GM12878 (cell line): Measurements from ENCODE around the gene LAMC3. TPM values are rescaled to one million over a fixed set of nuclear protein-coding genes. Genes with fewer than 3 reads are reported as not detected.

Source experiments
- ATAC-seq: fragments of 200-7000 bp; cut with Tn5 transposase; 3 replicates; pipeline ENCODE4 v1.9.1; 2020; ENCODE audit warnings: mild to moderate bottlenecking, moderate library complexity
- BruUV-seq: library from RNA; stranded (reverse); fragments of 400-500 nt; replicated peaks from 2 replicates; lab custom pipeline; 2021; lab: Mats Ljungman, UMichigan
- CTCF ChIA-PET: fragments of 300-600 bp; sonication (Branson Sonifier 250); formaldehyde crosslinking; extraction: SDS; loops from one replicate; lab custom pipeline; 2021; ENCODE audit warnings: inconsistent platforms; lab: Yijun Ruan, JAX
- POLR2A ChIA-PET: fragments of 350-600 bp; formaldehyde crosslinking; extraction: SDS; loops from one replicate; lab custom pipeline; 2021; ENCODE audit warnings: inconsistent platforms; lab: Charles Lee
- RAD21 ChIA-PET: fragments of 300-600 bp; sonication (Branson Sonifier 250); formaldehyde crosslinking; loops from one replicate; lab custom pipeline; 2023; ENCODE audit warnings: antibody characterized with exemption; ENCODE audit not compliant: unreplicated experiment; lab: Charles Lee
- SMC1A ChIA-PET: fragments of 300-600 bp; sonication (Branson Sonifier 250); formaldehyde crosslinking; loops from one replicate; lab custom pipeline; 2023; ENCODE audit not compliant: unreplicated experiment, uncharacterized antibody; lab: Charles Lee
- DNase-seq: peaks from one replicate; pipeline ENCODE4 v3.0.0-alpha.2; 2011; ENCODE audit warnings: low read depth, low spot score
- FAIRE-seq: peaks from 3 replicates; lab custom pipeline; 2011; peaks lifted over from hg19 to GRCh38; lab: Jason Lieb, UNC
- H2AFZ ChIP-seq: 2 replicates; pipeline ENCODE4 v1.6.0; 2011; ENCODE audit warnings: low read depth, low read length, control low read depth; ENCODE audit not compliant: control insufficient read depth
- H3K27ac ChIP-seq: 2 replicates; pipeline ENCODE4 v1.5.1; 2011; ENCODE audit warnings: control low read depth; ENCODE audit not compliant: control insufficient read depth, insufficient read depth
- H3K27me3 ChIP-seq, 2 experiments: replicated peaks in 1 of 2; 2 replicates each; pipeline versions ENCODE4 v1.6.0 to v1.6.1; 2011; ENCODE audit warnings: low read length in 1 of 2; ENCODE audit not compliant: control insufficient read depth in 2 of 2, insufficient read depth in 2 of 2
- H3K36me3 ChIP-seq, 2 experiments: 2 replicates each; pipeline ENCODE4 v1.5.1; 2011; ENCODE audit warnings: low read length in 1 of 2; ENCODE audit not compliant: control insufficient read depth in 2 of 2, insufficient read depth in 2 of 2
- H3K4me1 ChIP-seq: 2 replicates; pipeline ENCODE4 v1.6.1; 2011; ENCODE audit warnings: mild to moderate bottlenecking, low read length, moderate library complexity, mixed read lengths; ENCODE audit not compliant: control insufficient read depth, insufficient read depth
- H3K4me2 ChIP-seq: 2 replicates; pipeline ENCODE4 v1.6.0; 2011; ENCODE audit warnings: control low read depth; ENCODE audit not compliant: control insufficient read depth, insufficient read depth
- H3K4me3 ChIP-seq: fragments of 200-600 bp; sonication (generic); 2 replicates; pipeline ENCODE4 v1.5.1; 2016
- H3K79me2 ChIP-seq: 2 replicates; pipeline ENCODE4 v1.6.0; 2011; ENCODE audit warnings: low read length; ENCODE audit not compliant: control insufficient read depth, insufficient read depth
- H3K9ac ChIP-seq: 2 replicates; pipeline ENCODE4 v1.8.0; 2011; ENCODE audit warnings: low read length, control low read depth, mixed read lengths; ENCODE audit not compliant: control insufficient read depth, insufficient read depth
- H3K9me3 ChIP-seq: replicated peaks from 3 replicates; pipeline ENCODE4 v1.5.1; 2011; ENCODE audit warnings: mild to moderate bottlenecking, low read length; ENCODE audit not compliant: control insufficient read depth, insufficient read depth
- H4K20me1 ChIP-seq: 2 replicates; pipeline ENCODE4 v1.6.0; 2011; ENCODE audit not compliant: control insufficient read depth, insufficient read depth
- BCL11A ChIP-seq: IDR thresholded peaks from 2 replicates; pipeline ENCODE4 v1.6.1; 2011; ENCODE audit warnings: low read depth, low read length
- FOXM1 ChIP-seq: IDR thresholded peaks from 2 replicates; pipeline ENCODE4 v1.6.1; 2012; ENCODE audit warnings: low read depth, mild to moderate bottlenecking, inconsistent platforms, low read length, moderate library complexity
- GABPA ChIP-seq: IDR thresholded peaks from 2 replicates; pipeline ENCODE4 v1.6.1; 2014; ENCODE audit warnings: antibody characterized with exemption, low read depth, mild to moderate bottlenecking, inconsistent platforms
- LARP7 ChIP-seq: fragments of 450-650 bp; IDR thresholded peaks from 2 replicates; pipeline ENCODE4 v1.6.1; 2017; ENCODE audit warnings: mild to moderate bottlenecking
- SKIL ChIP-seq: fragments of 450-650 bp; IDR thresholded peaks from 2 replicates; pipeline ENCODE4 v1.6.1; 2017; ENCODE audit warnings: mild to moderate bottlenecking, low read depth, inconsistent platforms; ENCODE audit not compliant: poor library complexity, severe bottlenecking
- SP1 ChIP-seq: IDR thresholded peaks from one replicate; pipeline ENCODE4 v1.6.1; 2011; ENCODE audit warnings: low read depth, low read length
- TAF1 ChIP-seq: IDR thresholded peaks from 2 replicates; pipeline ENCODE4 v1.6.1; 2011; ENCODE audit warnings: mild to moderate bottlenecking, low read depth, low read length, borderline replicate concordance
- TCF7 ChIP-seq: IDR thresholded peaks from 2 replicates; pipeline ENCODE4 v1.6.1; 2014; ENCODE audit warnings: antibody characterized with exemption, borderline replicate concordance
- ZBED1 ChIP-seq: IDR thresholded peaks from 2 replicates; pipeline ENCODE4 v1.6.1; 2016; ENCODE audit warnings: borderline replicate concordance
- WGBS: methylation state at CpG from one replicate; pipeline ENCODE4 v1.1.6; 2016; ENCODE audit warnings: low lambda C conversion rate; ENCODE audit not compliant: insufficient replicate concordance, insufficient coverage; ENCODE audit errors: missing lambda C conversion rate; 5-methylcytosine and 5-hydroxymethylcytosine counted together
- in situ Hi-C: fragments of 300-500 bp; cut with MboI; formaldehyde crosslinking; loops from 9 replicates; pipeline ENCODE4 v1.14.3; 2018; ENCODE audit warnings: mixed read lengths
- intact Hi-C: fragments of 100-400 bp; cut with micrococcal nuclease; formaldehyde crosslinking; loops from one replicate; pipeline ENCODE4 v1.14.2; 2022; ENCODE audit not compliant: unreplicated experiment
- polyA plus RNA-seq, 11 experiments: library from polyadenylated mRNA; depleted of rRNA in 4 of 11; unstranded in 6 of 11; stranded (reverse) in 5 of 11; fragments of >200 nt; fragmentation: Nextera tagmentation in 4 of 11; fragmentation: Illumina TruSeq in 1 of 11; extraction: Ambion mirVana in 4 of 11; extraction: Trizol in 1 of 11; gene quantifications; 1 replicate in 1 of 11; 2 replicates in 10 of 11; pipeline versions ENCODE4 v1.2.1 to v1.2.3, GENCODE V29; 2011 to 2016; ENCODE audit warnings: inconsistent platforms in 2 of 11, missing spikeins in 2 of 11, low read depth in 1 of 11
- total RNA-seq, 4 experiments: library from RNA; depleted of rRNA in 3 of 4; stranded (reverse); fragments of >200 nt in 3 of 4; fragmentation: Illumina TruSeq in 1 of 4; extraction: Trizol in 1 of 4; gene quantifications; 2 replicates each; pipeline versions ENCODE4 v1.2.1 to v1.2.3, GENCODE V29; 2013 to 2021
- TF ChIP-seq, protein P1 (sequence below): fragments of 450-650 bp; IDR thresholded peaks from 2 replicates; pipeline ENCODE4 v1.6.1; 2018; ENCODE audit warnings: mild to moderate bottlenecking, low read depth, moderate library complexity; ENCODE audit not compliant: partially characterized antibody

The LAMC3 gene
- total and polyA plus RNA-seq, 10 of the 15 experiments (the other 5 are each of a cell fraction or from before 2014, with no cell fraction given), result under 0.01 to 0.08 TPM; not detected in 8

- TF ChIP-seq SKIL (no peak), TCF7 (no peak), SP1 (no peak), GABPA (no peak), FOXM1 (no peak), TAF1 (no peak), BCL11A (no peak)
- TF ChIP-seq, protein P1, sequence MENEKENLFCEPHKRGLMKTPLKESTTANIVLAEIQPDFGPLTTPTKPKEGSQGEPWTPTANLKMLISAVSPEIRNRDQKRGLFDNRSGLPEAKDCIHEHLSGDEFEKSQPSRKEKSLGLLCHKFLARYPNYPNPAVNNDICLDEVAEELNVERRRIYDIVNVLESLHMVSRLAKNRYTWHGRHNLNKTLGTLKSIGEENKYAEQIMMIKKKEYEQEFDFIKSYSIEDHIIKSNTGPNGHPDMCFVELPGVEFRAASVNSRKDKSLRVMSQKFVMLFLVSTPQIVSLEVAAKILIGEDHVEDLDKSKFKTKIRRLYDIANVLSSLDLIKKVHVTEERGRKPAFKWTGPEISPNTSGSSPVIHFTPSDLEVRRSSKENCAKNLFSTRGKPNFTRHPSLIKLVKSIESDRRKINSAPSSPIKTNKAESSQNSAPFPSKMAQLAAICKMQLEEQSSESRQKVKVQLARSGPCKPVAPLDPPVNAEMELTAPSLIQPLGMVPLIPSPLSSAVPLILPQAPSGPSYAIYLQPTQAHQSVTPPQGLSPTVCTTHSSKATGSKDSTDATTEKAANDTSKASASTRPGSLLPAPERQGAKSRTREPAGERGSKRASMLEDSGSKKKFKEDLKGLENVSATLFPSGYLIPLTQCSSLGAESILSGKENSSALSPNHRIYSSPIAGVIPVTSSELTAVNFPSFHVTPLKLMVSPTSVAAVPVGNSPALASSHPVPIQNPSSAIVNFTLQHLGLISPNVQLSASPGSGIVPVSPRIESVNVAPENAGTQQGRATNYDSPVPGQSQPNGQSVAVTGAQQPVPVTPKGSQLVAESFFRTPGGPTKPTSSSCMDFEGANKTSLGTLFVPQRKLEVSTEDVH, result no peak
These were observed 8.0 kb upstream of the LAMC3 start (continued) for GRCh38 chr9:131001021-131001420.

DNA sequence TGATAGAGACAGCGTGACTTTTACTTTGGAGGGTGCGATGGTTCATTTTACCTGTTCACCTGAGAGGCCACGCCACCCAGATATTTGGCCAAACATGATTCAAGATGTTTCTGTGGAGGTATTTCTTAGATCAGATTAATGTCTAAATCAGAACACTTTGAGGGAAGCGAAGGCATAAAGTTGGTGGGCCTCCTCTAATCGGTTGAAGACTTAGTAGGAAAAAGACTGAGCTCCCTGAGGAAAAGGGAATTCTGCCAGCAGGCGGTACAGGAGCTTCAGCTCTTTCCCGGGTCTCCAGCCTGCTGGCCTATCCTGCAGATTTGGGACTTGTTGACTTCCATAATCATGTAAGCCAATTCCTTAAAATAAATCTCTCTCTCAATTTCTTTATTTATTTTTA, 7.0 kb upstream of the LAMC3 start:
- DNase-seq (no peak), ATAC-seq (no peak), FAIRE-seq (no peak)
- Histone ChIP-seq H3K27ac (no peak overlapping the region), H4K20me1 (no peaks in the 10 kb centered on the region), H3K9me3 (no peaks in the 10 kb centered on the region), H3K79me2 (no peaks in the 10 kb centered on the region), H3K4me3 (no peak overlapping the region), H3K27me3 (peaks cover 0 to 2% of the 10 kb centered on the region in 2 experiments; a peak in 2 of 4 replicates), H3K36me3 (no peaks in the 10 kb centered on the region), H3K4me1 (no peaks in the 10 kb centered on the region), H2AFZ (no peak overlapping the region), H3K9ac (no peak overlapping the region), H3K4me2 (no peak overlapping the region)
- intact Hi-C loops (no loop called here), in situ Hi-C loops (no loop called here)
- no TSS peak for BruUV-seq
- SMC1A ChIA-PET, result no interaction called here
- 22% methylated on average over 7 of the region's 7 CpGs for WGBS
- CTCF ChIA-PET, result no interaction called here
- POLR2A ChIA-PET, result interaction anchor here (0.5 kb wide), 2 partner anchors 45 to 56 kb away, joined by 6 read pairs; no protein-coding TSS in a partner anchor
- RAD21 ChIA-PET, result no interaction called here
- no peak for TF ChIP-seq ZBED1
- TF ChIP-seq LARP7, result no peak
- TF ChIP-seq, all 136 proteins: peak for 0
